HG02970 (cell line): Measurements from ENCODE around the gene OPRD1.
"Not testable (repeated sequence)": the region's sequence is repeated elsewhere in the genome, so short reads cannot be mapped to it uniquely, and the experiment has no call there.

ENCODE experiments used
- ATAC-seq: cut with Tn5 transposase; IDR thresholded peaks from one replicate; pipeline ENCODE4 v1.9.1; 2021; ENCODE audit warnings: mild to moderate bottlenecking, moderate library complexity, moderate number of reproducible peaks; ENCODE audit not compliant: unreplicated experiment, low FRiP score

The OPRD1 gene

DNA sequence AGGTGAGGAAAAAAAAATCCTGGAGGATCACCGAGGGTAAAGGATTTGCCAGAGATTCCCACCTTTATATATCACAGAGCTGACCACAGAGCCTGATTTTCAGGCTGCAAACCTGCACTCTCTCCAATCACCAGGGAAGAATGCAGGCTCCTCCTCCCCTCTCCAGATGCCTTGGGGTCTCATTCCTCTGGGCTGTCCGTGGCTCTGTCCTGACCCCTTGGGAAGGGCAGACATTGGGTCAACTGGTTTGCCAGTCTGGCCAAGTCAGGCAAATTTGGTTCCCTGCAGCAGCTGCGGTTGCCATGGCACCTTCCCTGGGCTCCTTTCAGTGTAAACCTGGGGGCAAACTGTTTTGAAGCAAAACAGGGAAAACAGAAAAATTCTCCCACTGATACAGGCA is 11.6 kb upstream of the OPRD1 start:
- no peak for ATAC-seq

GRCh38 chr1:28801461-28801860 is 10.5 kb upstream of the OPRD1 start:
- no peak for ATAC-seq

DNA sequence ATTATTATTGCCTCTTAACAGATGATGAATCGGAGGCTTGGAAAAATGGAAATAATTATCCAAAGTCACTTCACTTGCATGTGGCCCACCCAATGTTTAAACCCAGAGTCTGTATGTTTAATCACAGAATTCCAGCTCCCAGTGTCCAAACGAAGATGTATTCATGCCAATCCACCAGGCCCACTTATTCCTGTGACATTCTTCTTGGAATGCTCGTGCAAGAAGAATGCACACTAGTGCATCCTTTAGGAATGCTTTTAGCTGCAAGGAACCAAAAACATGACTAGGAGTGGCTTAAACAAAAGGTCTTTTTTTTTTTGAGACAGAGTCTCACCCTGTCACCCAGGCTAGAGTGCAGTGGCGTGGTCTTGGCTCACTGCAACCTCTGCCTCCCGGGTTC is 8.9 kb upstream of the OPRD1 start:
- ATAC-seq = no peak

- ATAC-seq = no peak
Measured at GRCh38 chr1:28803662-28804061, 8.3 kb upstream of the OPRD1 start.

DNA sequence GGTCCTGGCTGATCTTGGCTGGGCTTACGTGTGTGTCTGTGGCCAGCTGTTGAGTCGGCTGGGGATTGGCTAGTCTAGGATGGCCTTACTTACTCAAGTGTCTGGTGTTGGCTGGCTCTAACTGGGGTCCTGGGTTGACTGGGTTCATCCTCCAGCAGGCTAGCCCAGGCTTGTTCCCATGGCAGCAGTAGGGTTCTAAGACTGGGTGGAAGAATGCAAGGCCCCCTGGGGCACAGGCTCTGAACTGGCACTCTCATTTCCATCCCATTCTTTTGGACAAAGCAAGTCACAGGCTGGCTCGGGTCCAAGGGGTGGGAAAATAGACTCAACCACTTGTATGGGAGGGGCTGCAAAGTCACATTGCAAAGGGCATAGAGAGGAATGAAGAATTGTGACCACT is 7.9 kb upstream of the OPRD1 start:
- ATAC-seq = no peak

DNA sequence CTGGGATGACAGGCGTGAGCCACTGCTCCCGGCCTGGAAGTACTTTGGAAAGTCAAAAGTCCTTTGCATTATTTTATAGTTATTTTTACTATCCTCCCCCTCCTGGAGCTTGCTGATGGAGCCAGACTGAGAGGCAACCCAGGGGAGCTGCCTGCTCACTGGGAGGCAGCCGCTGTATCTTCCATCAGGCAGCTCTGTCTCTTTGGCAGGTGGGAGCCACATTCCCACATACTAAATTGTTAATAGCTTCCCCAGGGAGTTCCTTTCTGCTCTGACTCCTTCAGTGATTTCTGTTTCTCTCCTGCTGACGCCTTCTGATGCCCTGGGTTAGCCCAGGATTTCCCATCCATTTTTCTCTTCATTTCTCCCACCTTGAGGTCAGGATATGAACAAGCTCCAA is 4.9 kb upstream of the OPRD1 start:
- ATAC-seq = no peak

DNA sequence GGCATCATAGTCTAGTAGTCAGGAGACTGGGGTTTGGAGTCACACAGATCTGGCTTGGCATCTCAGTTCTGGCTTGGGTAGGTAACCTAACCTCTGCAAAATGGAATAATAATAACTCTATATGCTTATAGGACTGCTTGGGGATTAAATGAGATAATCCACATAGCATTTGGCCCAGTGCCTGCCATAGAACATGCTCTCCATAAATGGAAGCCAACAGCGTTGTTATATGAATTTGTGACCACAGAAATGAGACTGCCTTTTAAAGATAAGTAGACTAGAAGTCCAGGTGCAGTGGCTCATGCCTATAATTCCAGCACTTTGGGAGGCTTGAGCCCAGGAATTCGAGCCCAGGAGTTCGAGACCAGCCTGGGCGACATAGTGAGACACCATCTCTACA is 4.0 kb upstream of the OPRD1 start:
- ATAC-seq = no peak

DNA sequence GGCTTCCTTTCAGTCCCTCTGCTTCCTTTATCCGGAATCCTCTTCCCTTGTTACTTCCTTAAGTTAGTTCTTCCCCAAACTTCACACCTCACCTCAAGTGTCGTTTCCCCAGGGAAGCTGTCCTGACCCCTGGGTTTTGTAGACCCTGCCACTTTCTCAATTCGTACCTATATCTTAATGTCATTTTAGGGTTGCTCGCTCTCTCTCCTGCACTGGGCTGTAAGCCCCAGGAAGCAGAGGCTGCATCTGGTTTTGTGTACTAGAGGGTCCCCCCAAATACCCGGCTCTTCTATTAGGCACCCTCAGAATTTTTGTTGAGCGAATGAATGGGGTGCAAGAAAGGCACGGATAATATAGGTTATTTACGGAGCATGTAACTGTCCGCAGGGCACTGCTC is 603 bp upstream of the OPRD1 start:
- ATAC-seq = no peak

GRCh38 chr1:28812669-28813468 is 899 bp downstream of the OPRD1 start:
- ATAC-seq = no peak

GRCh38 chr1:28813931-28814465 is 2.0 kb downstream of the OPRD1 start:
- no peak for ATAC-seq

GRCh38 chr1:28815533-28816185 is 3.7 kb downstream of the OPRD1 start:
- no peak for ATAC-seq

DNA sequence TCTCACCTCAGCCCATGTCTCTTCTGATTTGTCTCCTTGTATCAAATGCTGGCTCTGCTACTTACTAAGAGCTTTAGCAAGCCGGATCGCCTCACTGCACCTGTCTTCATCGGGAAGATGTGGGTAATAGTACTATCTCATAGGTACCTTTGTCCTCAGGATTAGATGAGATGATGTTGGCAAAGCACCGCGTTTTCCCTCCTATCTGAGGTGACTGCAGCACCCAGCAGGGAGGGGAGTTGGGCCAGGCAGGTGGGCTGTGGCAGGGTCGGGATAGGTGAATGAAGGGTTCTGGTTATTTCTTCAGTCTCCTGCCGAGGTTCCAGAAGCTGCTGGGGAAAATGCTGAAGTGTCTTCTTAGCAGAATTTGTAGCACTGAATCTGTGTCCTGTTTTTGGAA is 5.2 kb downstream of the OPRD1 start:
- ATAC-seq = no peak

GRCh38 chr1:28819020-28819419 is 7.0 kb downstream of the OPRD1 start:
- ATAC-seq = no peak

DNA sequence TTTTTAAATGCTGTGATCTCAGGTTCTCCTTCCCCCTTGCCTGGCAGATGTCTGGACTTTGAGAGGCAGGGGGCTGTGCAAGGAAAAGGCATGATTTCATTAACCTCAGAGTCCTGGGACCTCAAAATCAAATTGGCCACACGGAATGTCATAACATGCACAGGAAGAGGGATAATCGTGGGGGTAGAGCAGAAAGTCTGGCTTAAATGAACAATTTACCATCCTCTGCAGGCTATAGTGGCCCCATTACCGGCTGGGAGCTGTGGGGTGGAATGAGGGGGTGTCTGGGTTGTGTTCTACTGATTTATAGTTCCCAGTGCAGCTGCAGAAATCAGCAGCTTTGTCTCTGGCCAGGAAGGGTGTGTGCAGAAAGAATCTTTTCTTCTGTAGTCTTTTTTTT is 10.8 kb downstream of the OPRD1 start:
- ATAC-seq = no peak

GRCh38 chr1:28824061-28824460 is 12.1 kb downstream of the OPRD1 start:
- not testable (repeated sequence) for ATAC-seq

DNA sequence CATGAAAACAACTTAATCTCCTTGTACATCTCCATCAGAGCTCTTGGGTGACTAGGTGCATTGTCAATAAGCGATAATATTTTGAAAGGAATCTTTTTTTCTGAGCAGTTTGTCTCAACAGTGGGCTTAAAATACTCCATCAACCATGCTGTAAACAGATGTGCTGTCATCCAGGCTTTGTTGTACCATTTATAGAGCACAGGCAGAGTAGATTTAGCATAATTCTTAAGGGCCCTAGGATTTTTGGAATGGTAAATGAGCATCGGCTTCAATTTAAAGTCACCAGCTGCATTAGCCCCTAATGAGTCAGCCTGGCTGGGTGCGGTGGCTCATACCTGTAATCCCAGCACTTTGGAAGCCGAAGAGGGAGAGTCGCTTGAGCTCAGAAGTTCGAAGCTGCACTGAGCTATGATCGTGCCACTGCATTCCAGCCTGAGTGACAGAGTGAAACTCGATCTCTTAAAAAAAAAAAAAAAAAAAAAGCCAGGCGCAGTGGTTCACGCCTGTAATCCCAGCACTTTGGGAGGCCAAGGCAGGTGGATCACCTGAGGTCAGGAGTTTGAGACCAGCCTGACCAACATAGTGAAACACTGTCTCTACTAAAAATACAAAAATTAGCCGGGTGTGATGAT is 16.4 kb downstream of the OPRD1 start:
- not testable (repeated sequence) for ATAC-seq

DNA sequence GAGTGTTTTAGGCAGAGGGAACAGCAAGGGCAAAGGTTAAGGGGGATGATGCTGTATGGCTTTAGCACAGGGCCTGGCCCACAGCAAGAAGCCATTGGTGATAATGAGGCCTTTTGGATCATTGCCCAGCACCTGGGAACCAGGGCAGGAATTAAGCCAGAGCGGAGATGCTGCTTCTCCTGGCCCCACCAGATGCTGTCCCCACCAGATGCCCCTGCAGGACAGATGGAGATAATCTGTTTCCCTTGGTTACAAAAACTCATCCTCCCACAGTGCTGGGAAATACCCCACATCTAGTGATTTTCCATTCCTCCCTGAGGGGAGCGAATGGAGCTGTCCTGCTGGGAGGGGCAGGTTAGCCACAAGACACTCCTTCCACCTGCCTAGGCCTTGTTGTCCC is 18.8 kb downstream of the OPRD1 start:
- no peak for ATAC-seq

- ATAC-seq = no peak
Measured at GRCh38 chr1:28832966-28833365, 21.0 kb downstream of the OPRD1 start.

- no peak for ATAC-seq
Measured at GRCh38 chr1:28833381-28833780, 21.4 kb downstream of the OPRD1 start.

DNA sequence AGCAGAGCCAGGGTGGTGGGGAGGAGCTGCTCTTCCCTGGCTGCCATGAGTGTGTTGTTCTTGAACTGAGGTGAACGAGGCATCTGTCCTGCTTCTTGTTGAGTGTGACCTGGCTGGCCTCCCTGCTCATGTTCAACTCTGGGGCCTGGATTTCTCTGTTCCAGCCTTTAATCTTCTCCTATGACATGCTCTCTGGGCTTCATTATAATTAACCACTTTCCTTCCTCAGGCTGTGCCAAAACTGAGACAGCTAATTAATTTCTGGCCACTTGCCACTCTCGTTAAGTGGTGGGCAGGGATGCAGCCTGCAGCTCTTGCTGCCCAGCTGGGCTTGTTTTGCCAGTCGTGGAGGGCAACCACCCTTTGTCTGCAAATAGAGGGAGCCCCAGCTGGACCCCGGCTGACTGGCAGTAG is 23.3 kb downstream of the OPRD1 start:
- no peak for ATAC-seq

GRCh38 chr1:28836421-28836956 is 24.5 kb downstream of the OPRD1 start:
- ATAC-seq = no peak
